ENCODE data around the gene GCNT4.

The GCNT4 gene

GRCh38 chr5:75049456-75050351 is 2.7 kb downstream of the GCNT4 start:
- DNase-seq (ENCODE audit: low read depth, low spot score), result peak; percentile 38
- no peak for TF ChIP-seq SUZ12 (IDR thresholded peaks at IDR 0.05; ENCODE audit: extremely low read depth, insufficient read depth, insufficient read length)
- Histone ChIP-seq H3K36me3 (ENCODE audit: insufficient read depth, insufficient read length, low read length) (peaks cover 27% of the 10 kb centered on the region), H3K27me3 (ENCODE audit: insufficient read depth, insufficient read length) (peaks cover 25% of the 10 kb centered on the region), H3K9ac (ENCODE audit: insufficient read length, low read depth) (no peak overlapping the region), H3K4me3 (ENCODE audit: insufficient read length, low read depth) (no peak overlapping the region), H3K4me1 (ENCODE audit: insufficient read depth, insufficient read length) (peaks cover 8% of the 10 kb centered on the region), H3K9me3 (ENCODE audit: insufficient read depth, low read length) (no peaks in the 10 kb centered on the region)

GRCh38 chr5:75048457-75048953 is 3.9 kb downstream of the GCNT4 start:
- Histone ChIP-seq H3K9ac (ENCODE audit: insufficient read length, low read depth) (no peak overlapping the region), H3K27me3 (ENCODE audit: insufficient read depth, insufficient read length) (peaks cover 18% of the 10 kb centered on the region), H3K9me3 (ENCODE audit: insufficient read depth, low read length) (no peaks in the 10 kb centered on the region), H3K36me3 (ENCODE audit: insufficient read depth, insufficient read length, low read length) (peaks cover 39% of the 10 kb centered on the region), H3K4me3 (ENCODE audit: insufficient read length, low read depth) (no peak overlapping the region), H3K4me1 (ENCODE audit: insufficient read depth, insufficient read length) (peaks cover 8% of the 10 kb centered on the region)
- no peak for TF ChIP-seq SUZ12 (IDR thresholded peaks at IDR 0.05; ENCODE audit: extremely low read depth, insufficient read depth, insufficient read length)
- no peak for TF ChIP-seq ZNF274 (IDR thresholded peaks at IDR 0.05; ENCODE audit: low read depth, low read length)
- TF ChIP-seq YY1 (IDR thresholded peaks at IDR 0.05; ENCODE audit: insufficient read depth, insufficient read length), result no peak
- no peak for DNase-seq (ENCODE audit: low read depth, low spot score)

- Histone ChIP-seq H3K27me3 (ENCODE audit: insufficient read depth, insufficient read length) (peaks cover 18% of the 10 kb centered on the region), H3K9me3 (ENCODE audit: insufficient read depth, low read length) (no peaks in the 10 kb centered on the region), H3K9ac (ENCODE audit: insufficient read length, low read depth) (no peak overlapping the region), H3K4me1 (ENCODE audit: insufficient read depth, insufficient read length) (peaks cover 8% of the 10 kb centered on the region), H3K36me3 (ENCODE audit: insufficient read depth, insufficient read length, low read length) (peaks cover 50% of the 10 kb centered on the region), H3K4me3 (ENCODE audit: insufficient read length, low read depth) (no peak overlapping the region)
- no peak for TF ChIP-seq ZNF274 (IDR thresholded peaks at IDR 0.05; ENCODE audit: low read depth, low read length)
- TF ChIP-seq SUZ12 (IDR thresholded peaks at IDR 0.05; ENCODE audit: extremely low read depth, insufficient read depth, insufficient read length), result no peak
- TF ChIP-seq YY1 (IDR thresholded peaks at IDR 0.05; ENCODE audit: insufficient read depth, insufficient read length), result no peak
- DNase-seq (ENCODE audit: low read depth, low spot score), result no peak
Measured at GRCh38 chr5:75047356-75047755, 5.0 kb downstream of the GCNT4 start.

- H3K27me3 ChIP-seq (ENCODE audit: insufficient read depth, insufficient read length), result peaks cover 11% of the 10 kb centered on the region
- no peak for DNase-seq (ENCODE audit: low read depth, low spot score)
- peaks cover 8% of the 10 kb centered on the region for H3K4me1 ChIP-seq (ENCODE audit: insufficient read depth, insufficient read length)
- H3K9ac ChIP-seq (ENCODE audit: insufficient read length, low read depth), result no peak overlapping the region
- H3K9me3 ChIP-seq (ENCODE audit: insufficient read depth, low read length), result no peaks in the 10 kb centered on the region
- peaks cover 53% of the 10 kb centered on the region for H3K36me3 ChIP-seq (ENCODE audit: insufficient read depth, insufficient read length, low read length)
- H3K4me3 ChIP-seq (ENCODE audit: insufficient read length, low read depth), result no peak overlapping the region
- TF ChIP-seq SUZ12 (IDR thresholded peaks at IDR 0.05; ENCODE audit: extremely low read depth, insufficient read depth, insufficient read length) (no peak), ZNF274 (IDR thresholded peaks at IDR 0.05; ENCODE audit: low read depth, low read length) (no peak), YY1 (IDR thresholded peaks at IDR 0.05; ENCODE audit: insufficient read depth, insufficient read length) (no peak)
Measured at GRCh38 chr5:75046366-75047142, 5.8 kb downstream of the GCNT4 start.

GRCh38 chr5:75045071-75045470 is 7.3 kb downstream of the GCNT4 start:
- H3K27me3 ChIP-seq (ENCODE audit: insufficient read depth, insufficient read length), result no peaks in the 10 kb centered on the region
- no peaks in the 10 kb centered on the region for H3K4me1 ChIP-seq (ENCODE audit: insufficient read depth, insufficient read length)
- no peak for TF ChIP-seq SUZ12 (IDR thresholded peaks at IDR 0.05; ENCODE audit: extremely low read depth, insufficient read depth, insufficient read length)
- no peak for TF ChIP-seq ZNF274 (IDR thresholded peaks at IDR 0.05; ENCODE audit: low read depth, low read length)
- no peak for TF ChIP-seq YY1 (IDR thresholded peaks at IDR 0.05; ENCODE audit: insufficient read depth, insufficient read length)
- H3K36me3 ChIP-seq (ENCODE audit: insufficient read depth, insufficient read length, low read length), result peaks cover 59% of the 10 kb centered on the region
- DNase-seq (ENCODE audit: low read depth, low spot score), result no peak
- H3K9ac ChIP-seq (ENCODE audit: insufficient read length, low read depth), result no peak overlapping the region
- H3K4me3 ChIP-seq (ENCODE audit: insufficient read length, low read depth), result no peak overlapping the region
- no peaks in the 10 kb centered on the region for H3K9me3 ChIP-seq (ENCODE audit: insufficient read depth, low read length)

GRCh38 chr5:75044406-75044805 is 8.0 kb downstream of the GCNT4 start:
- H3K27me3 ChIP-seq (ENCODE audit: insufficient read depth, insufficient read length), result no peaks in the 10 kb centered on the region
- H3K4me3 ChIP-seq (ENCODE audit: insufficient read length, low read depth), result no peak overlapping the region
- peaks cover 58% of the 10 kb centered on the region for H3K36me3 ChIP-seq (ENCODE audit: insufficient read depth, insufficient read length, low read length)
- H3K9me3 ChIP-seq (ENCODE audit: insufficient read depth, low read length), result no peaks in the 10 kb centered on the region
- no peak overlapping the region for H3K9ac ChIP-seq (ENCODE audit: insufficient read length, low read depth)
- no peak for TF ChIP-seq ZNF274 (IDR thresholded peaks at IDR 0.05; ENCODE audit: low read depth, low read length)
- no peak for TF ChIP-seq SUZ12 (IDR thresholded peaks at IDR 0.05; ENCODE audit: extremely low read depth, insufficient read depth, insufficient read length)
- TF ChIP-seq YY1 (IDR thresholded peaks at IDR 0.05; ENCODE audit: insufficient read depth, insufficient read length), result no peak
- no peak for DNase-seq (ENCODE audit: low read depth, low spot score)
- H3K4me1 ChIP-seq (ENCODE audit: insufficient read depth, insufficient read length), result no peaks in the 10 kb centered on the region

Measured in NT2/D1 (cell line).